Non-pigmented ciliary epithelial cell (primary cell): Measurements from ENCODE around the gene LIPT2.
"Not testable (repeated sequence)": the region's sequence is repeated elsewhere in the genome, so short reads cannot be mapped to it uniquely, and the experiment has no call there.

Experiments
- DNase-seq: peaks from one replicate; pipeline ENCODE4 v3.0.0-alpha.2; 2010; ENCODE audit warnings: low read depth

Gene LIPT2

GRCh38 chr11:74492974-74493790 lies at the start of gene LIPT2:
TSS of gene LIPT2 (minus strand) at chr11:74493724. CDS start at chr11:74493703, 21 bp downstream.
- peak; percentile 80 for DNase-seq

- DNase-seq: no peak
Measured at GRCh38 chr11:74541466-74541865, 47.9 kb upstream of the LIPT2 start.

GRCh38 chr11:74540270-74540669 lies 46.7 kb upstream of the LIPT2 start:
- no peak for DNase-seq

- no peak for DNase-seq
Measured at GRCh38 chr11:74538680-74539079, 45.2 kb upstream of the LIPT2 start.

- DNase-seq: no peak
Measured at GRCh38 chr11:74535371-74536160, 42.0 kb upstream of the LIPT2 start.

GRCh38 chr11:74534946-74535275 lies 41.4 kb upstream of the LIPT2 start:
- DNase-seq: not testable (repeated sequence)

- no peak for DNase-seq
Measured at GRCh38 chr11:74534216-74534945, 40.9 kb upstream of the LIPT2 start.

- DNase-seq: no peak
Measured at GRCh38 chr11:74533421-74533820, 39.9 kb upstream of the LIPT2 start.

- DNase-seq: no peak
Measured at GRCh38 chr11:74532501-74533246, 39.1 kb upstream of the LIPT2 start.

- no peak for DNase-seq
Measured at GRCh38 chr11:74524978-74525377, 31.5 kb upstream of the LIPT2 start.

- DNase-seq: no peak
Measured at GRCh38 chr11:74524501-74524900, 31.0 kb upstream of the LIPT2 start.

GRCh38 chr11:74522776-74523175 lies 29.3 kb upstream of the LIPT2 start:
- DNase-seq: no peak

- no peak for DNase-seq
Measured at GRCh38 chr11:74521666-74522252, 28.2 kb upstream of the LIPT2 start.

- no peak for DNase-seq
Measured at GRCh38 chr11:74520927-74521665, 27.6 kb upstream of the LIPT2 start.

- DNase-seq: no peak
Measured at GRCh38 chr11:74520316-74520715, 26.8 kb upstream of the LIPT2 start.

GRCh38 chr11:74519710-74520109 lies 26.2 kb upstream of the LIPT2 start:
- no peak for DNase-seq

GRCh38 chr11:74517592-74517991 lies 24.1 kb upstream of the LIPT2 start:
- DNase-seq: not testable (repeated sequence)

- DNase-seq: no peak
Measured at GRCh38 chr11:74507582-74507981, 14.1 kb upstream of the LIPT2 start.

- DNase-seq: no peak
Measured at GRCh38 chr11:74506823-74507222, 13.3 kb upstream of the LIPT2 start.

GRCh38 chr11:74505911-74506310 lies 12.4 kb upstream of the LIPT2 start:
- DNase-seq: no peak
